ENCODE measurements around the gene KIAA1328.

The KIAA1328 gene

DNA sequence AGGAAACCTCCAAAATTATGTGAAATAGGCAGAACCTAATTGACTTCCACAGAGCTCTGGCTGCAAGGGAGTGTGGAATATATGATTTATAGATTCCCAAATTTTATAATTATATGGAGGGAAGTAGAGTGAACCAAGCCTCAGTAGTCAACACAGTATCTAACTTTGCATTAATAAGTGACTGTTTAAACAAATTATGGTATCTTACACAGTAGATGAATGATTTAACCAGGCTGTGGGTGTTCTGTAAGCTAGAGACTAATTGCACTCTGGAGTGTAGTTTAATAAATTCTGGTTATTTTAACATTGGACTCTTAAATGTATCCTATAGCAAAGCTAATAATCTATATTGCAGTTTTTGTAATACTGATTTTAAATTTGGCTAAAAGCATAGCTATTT, 183.5 kb downstream of the KIAA1328 start:
- H3K79me2 ChIP-seq (ENCODE audit: control insufficient read depth, insufficient read depth, low read length, unreplicated experiment): no peaks in the 10 kb centered on the region
- no peaks in the 10 kb centered on the region for H3K36me3 ChIP-seq (ENCODE audit: insufficient read depth, low read length)
- H3K4me3 ChIP-seq (ENCODE audit: low read depth, low read length): no peak overlapping the region
- H3K4me1 ChIP-seq (ENCODE audit: control insufficient read depth, insufficient read depth, low read length, unreplicated experiment): no peaks in the 10 kb centered on the region
- no peak overlapping the region for H2AFZ ChIP-seq (ENCODE audit: low read length, unreplicated experiment)
- no peak overlapping the region for H3K27ac ChIP-seq (ENCODE audit: low read depth, low read length)
- H3K27me3 ChIP-seq (ENCODE audit: insufficient read depth, low read length): no peaks in the 10 kb centered on the region

DNA sequence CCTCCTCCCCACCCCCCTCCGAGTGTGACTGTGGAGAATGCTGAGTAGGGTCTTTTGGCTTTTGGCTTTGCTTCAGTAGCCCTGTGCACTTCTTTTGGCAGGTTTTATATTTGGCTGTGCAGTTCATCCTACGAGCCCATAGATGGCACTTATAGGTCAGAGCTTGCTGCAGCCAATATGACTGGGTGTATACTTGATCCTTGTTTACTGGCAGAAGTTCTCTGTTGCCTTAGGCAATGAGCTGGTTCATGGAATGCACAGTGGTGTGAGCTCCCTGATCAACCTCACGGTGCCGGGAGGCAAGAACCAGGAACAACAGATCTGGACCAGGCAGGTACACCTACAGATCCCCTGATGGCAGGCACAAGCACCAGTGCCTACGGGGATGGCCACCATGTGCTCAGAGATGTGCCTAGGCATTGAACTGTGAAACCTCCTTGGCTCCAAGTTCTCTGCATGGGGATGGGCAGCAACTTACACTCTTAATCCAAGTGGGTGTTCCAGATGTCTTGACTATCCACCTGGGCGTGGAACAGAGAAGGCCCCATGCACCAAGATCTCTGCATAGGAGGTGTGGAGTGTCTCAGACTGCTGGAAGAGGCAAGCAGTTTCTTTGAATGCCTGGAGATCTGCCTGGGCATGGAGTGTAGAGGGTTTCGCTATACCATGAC, 190.4 kb downstream of the KIAA1328 start:
- H2AFZ ChIP-seq (ENCODE audit: low read length, unreplicated experiment): no peak overlapping the region
- H3K4me3 ChIP-seq (ENCODE audit: low read depth, low read length): no peak overlapping the region
- H3K4me1 ChIP-seq (ENCODE audit: control insufficient read depth, insufficient read depth, low read length, unreplicated experiment): no peaks in the 10 kb centered on the region
- no peak overlapping the region for H3K27ac ChIP-seq (ENCODE audit: low read depth, low read length)
- no peaks in the 10 kb centered on the region for H3K36me3 ChIP-seq (ENCODE audit: insufficient read depth, low read length)
- H3K27me3 ChIP-seq (ENCODE audit: insufficient read depth, low read length): no peaks in the 10 kb centered on the region
- no peaks in the 10 kb centered on the region for H3K79me2 ChIP-seq (ENCODE audit: control insufficient read depth, insufficient read depth, low read length, unreplicated experiment)

DNA sequence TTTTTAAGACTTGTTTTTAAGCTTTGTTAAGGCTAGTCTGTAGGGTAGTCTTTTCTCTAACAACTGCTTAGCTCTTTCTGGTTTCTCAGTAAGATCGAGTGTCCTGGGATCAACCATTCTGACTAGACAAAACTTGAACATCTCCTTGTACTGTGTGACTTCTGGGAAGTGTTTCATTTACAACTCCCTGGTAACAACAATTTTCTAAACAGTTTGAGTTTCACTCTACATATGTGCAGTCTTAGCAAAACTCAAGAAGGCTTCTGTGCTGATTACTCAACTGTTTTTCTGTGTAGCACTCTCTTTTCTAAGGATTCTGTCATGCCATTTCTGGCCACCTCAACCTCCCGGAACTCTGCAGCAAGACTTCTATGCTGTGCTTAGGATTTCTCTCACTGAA, 204.5 kb downstream of the KIAA1328 start:
- Histone ChIP-seq H3K27ac (ENCODE audit: low read depth, low read length) (no peak overlapping the region), H3K4me1 (ENCODE audit: control insufficient read depth, insufficient read depth, low read length, unreplicated experiment) (no peaks in the 10 kb centered on the region), H3K79me2 (ENCODE audit: control insufficient read depth, insufficient read depth, low read length, unreplicated experiment) (no peaks in the 10 kb centered on the region), H3K4me3 (ENCODE audit: low read depth, low read length) (no peak overlapping the region), H3K27me3 (ENCODE audit: insufficient read depth, low read length) (no peaks in the 10 kb centered on the region), H3K36me3 (ENCODE audit: insufficient read depth, low read length) (no peaks in the 10 kb centered on the region), H2AFZ (ENCODE audit: low read length, unreplicated experiment) (no peak overlapping the region)

DNA sequence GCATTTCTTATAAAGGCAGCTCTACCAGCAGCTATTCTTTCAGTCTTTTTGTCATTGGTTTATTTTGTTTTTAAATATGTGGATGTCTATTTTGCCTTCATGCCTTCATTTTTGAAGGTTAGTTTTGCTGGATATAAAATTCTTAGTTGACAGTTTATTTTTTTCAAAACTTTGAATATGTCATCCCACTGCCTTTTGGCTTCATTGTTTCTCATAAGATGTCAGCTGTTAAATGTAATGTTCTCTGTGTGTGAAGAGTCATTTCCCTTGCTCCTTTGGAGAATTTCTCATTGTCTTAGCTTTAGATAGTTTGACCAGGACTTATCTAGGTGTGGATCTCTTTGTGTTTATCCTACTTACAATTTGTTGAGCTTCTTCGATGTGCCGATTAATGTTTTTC, 213.5 kb downstream of the KIAA1328 start:
- no peak overlapping the region for H3K27ac ChIP-seq (ENCODE audit: low read depth, low read length)
- no peaks in the 10 kb centered on the region for H3K4me1 ChIP-seq (ENCODE audit: control insufficient read depth, insufficient read depth, low read length, unreplicated experiment)
- H3K27me3 ChIP-seq (ENCODE audit: insufficient read depth, low read length): no peaks in the 10 kb centered on the region
- no peaks in the 10 kb centered on the region for H3K79me2 ChIP-seq (ENCODE audit: control insufficient read depth, insufficient read depth, low read length, unreplicated experiment)
- no peak overlapping the region for H3K4me3 ChIP-seq (ENCODE audit: low read depth, low read length)
- peaks cover 4% of the 10 kb centered on the region; the same call in 1 of the 2 replicates for H3K36me3 ChIP-seq (ENCODE audit: insufficient read depth, low read length)
- H2AFZ ChIP-seq (ENCODE audit: low read length, unreplicated experiment): no peak overlapping the region

DNA sequence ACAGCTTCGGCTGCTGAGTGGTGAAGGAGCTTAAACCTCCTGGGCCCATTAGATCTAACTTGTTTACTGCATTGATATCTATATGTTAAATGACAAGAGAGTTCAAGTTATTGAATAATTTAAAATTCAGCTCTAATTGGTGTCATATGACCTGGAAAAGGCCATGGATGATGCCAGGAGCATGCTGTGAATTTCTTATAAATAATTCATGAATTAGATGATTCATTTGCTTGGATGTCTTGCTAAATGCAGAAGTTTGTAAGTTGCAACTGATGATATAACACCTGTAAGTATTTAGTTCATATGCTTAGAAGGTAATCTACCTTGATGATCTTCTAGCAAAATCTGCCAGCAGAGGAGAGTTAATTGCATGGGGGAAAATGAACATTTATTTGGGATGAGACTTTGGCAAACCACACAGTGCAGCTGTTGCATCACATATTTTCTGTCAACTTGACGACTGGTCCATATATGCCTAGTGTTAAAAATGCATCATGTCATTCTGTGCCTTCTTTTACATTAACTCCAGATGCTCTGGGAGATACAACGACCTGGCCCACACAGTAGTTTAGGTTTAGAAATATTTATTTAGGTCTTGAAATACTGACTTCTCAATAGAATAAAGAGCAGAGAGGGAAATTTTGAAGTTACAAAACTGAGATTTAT, 226.3 kb downstream of the KIAA1328 start:
- H2AFZ ChIP-seq (ENCODE audit: low read length, unreplicated experiment): no peak overlapping the region
- H3K79me2 ChIP-seq (ENCODE audit: control insufficient read depth, insufficient read depth, low read length, unreplicated experiment): no peaks in the 10 kb centered on the region
- H3K4me1 ChIP-seq (ENCODE audit: control insufficient read depth, insufficient read depth, low read length, unreplicated experiment): no peaks in the 10 kb centered on the region
- H3K27ac ChIP-seq (ENCODE audit: low read depth, low read length): no peak overlapping the region
- no peak overlapping the region for H3K4me3 ChIP-seq (ENCODE audit: low read depth, low read length)
- H3K27me3 ChIP-seq (ENCODE audit: insufficient read depth, low read length): no peaks in the 10 kb centered on the region
- no peaks in the 10 kb centered on the region for H3K36me3 ChIP-seq (ENCODE audit: insufficient read depth, low read length)

DNA sequence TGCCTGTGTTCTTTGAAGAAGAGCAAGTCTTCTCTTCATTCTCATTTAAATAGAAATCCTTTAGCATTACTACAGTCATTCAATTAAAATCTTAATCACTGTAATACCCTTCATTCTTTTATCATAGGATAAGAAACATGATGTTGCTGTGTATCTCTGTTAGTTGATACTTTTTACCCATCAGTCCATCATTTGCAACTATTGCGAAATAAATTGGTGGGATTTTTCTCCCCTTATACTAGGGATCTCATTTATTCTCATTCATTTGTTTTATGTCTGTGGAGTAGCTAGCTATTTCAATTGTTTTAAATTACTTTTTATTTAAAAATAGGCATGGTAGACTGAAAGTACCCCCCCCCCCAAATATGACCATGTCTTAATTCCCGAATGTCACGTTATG, 235.3 kb downstream of the KIAA1328 start:
- no peaks in the 10 kb centered on the region for H3K79me2 ChIP-seq (ENCODE audit: control insufficient read depth, insufficient read depth, low read length, unreplicated experiment)
- no peak overlapping the region for H3K27ac ChIP-seq (ENCODE audit: low read depth, low read length)
- no peaks in the 10 kb centered on the region for H3K4me1 ChIP-seq (ENCODE audit: control insufficient read depth, insufficient read depth, low read length, unreplicated experiment)
- H3K27me3 ChIP-seq (ENCODE audit: insufficient read depth, low read length): no peaks in the 10 kb centered on the region
- H3K36me3 ChIP-seq (ENCODE audit: insufficient read depth, low read length): no peaks in the 10 kb centered on the region
- H2AFZ ChIP-seq (ENCODE audit: low read length, unreplicated experiment): no peak overlapping the region
- no peak overlapping the region for H3K4me3 ChIP-seq (ENCODE audit: low read depth, low read length)

DNA sequence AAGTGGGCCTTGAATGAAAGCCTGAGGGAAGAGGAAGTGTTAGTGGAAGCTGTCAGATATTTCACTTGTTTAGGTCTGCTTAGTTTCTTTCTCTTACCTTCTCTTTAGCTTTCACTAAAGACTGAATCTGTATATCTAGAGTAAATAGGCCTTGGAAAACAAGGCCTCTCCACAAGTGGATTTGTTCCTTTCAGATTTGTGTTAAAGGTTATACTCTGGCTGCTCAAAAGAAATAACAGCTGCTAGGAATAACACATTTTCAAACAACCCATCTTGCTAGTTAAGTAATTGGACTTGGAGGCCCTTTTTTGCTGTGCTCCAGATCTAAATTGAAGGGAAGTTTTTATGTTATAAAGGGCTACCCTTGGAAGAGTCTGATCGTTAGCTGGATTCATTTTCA, 236.3 kb downstream of the KIAA1328 start:
- H3K4me3 ChIP-seq (ENCODE audit: low read depth, low read length): no peak overlapping the region
- H2AFZ ChIP-seq (ENCODE audit: low read length, unreplicated experiment): no peak overlapping the region
- no peaks in the 10 kb centered on the region for H3K79me2 ChIP-seq (ENCODE audit: control insufficient read depth, insufficient read depth, low read length, unreplicated experiment)
- no peaks in the 10 kb centered on the region for H3K36me3 ChIP-seq (ENCODE audit: insufficient read depth, low read length)
- H3K27ac ChIP-seq (ENCODE audit: low read depth, low read length): no peak overlapping the region
- no peaks in the 10 kb centered on the region for H3K27me3 ChIP-seq (ENCODE audit: insufficient read depth, low read length)
- no peaks in the 10 kb centered on the region for H3K4me1 ChIP-seq (ENCODE audit: control insufficient read depth, insufficient read depth, low read length, unreplicated experiment)

DNA sequence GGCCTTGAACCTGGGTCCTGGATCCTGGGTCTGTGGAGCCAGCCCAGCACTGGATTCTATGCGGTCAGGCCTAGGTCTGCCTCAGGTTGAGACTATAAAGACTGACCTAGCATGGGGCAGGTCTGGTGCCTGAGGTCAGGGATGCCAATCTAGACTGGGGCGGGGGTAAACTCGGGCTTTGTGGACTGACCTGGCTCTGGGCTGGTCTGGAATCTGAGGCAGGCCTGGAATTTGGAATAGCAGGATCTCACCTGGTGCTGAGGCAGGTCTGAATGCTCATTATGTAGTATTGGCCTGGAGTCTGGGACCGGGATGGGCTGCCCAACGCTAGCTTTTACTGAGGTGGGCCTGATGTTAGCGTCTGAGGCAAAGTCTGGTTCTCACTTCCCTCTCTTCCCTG, 256.0 kb downstream of the KIAA1328 start:
- Histone ChIP-seq H2AFZ (ENCODE audit: low read length, unreplicated experiment) (no peak overlapping the region), H3K79me2 (ENCODE audit: control insufficient read depth, insufficient read depth, low read length, unreplicated experiment) (no peaks in the 10 kb centered on the region), H3K4me1 (ENCODE audit: control insufficient read depth, insufficient read depth, low read length, unreplicated experiment) (no peaks in the 10 kb centered on the region), H3K4me3 (ENCODE audit: low read depth, low read length) (no peak overlapping the region), H3K27me3 (ENCODE audit: insufficient read depth, low read length) (no peaks in the 10 kb centered on the region), H3K27ac (ENCODE audit: low read depth, low read length) (no peak overlapping the region), H3K36me3 (ENCODE audit: insufficient read depth, low read length) (no peaks in the 10 kb centered on the region)

DNA sequence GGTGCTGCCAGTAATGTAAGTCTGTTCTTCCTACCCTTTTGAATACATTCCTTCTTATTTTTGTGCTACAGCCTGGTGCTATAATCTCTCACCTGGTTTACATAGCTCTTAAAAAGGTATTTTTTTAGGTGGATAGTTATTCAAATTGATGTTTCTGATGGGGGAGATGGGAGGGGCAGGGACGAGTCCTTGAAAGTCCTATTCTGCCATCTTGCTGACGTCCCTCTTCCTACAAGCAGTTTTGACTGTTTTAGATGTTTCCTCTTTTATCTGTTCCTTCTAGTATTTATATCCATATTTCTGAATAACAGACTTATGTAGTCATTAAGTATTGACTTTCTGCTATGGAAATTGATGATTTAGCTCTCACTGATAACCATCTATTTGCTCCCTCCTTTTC, 256.4 kb downstream of the KIAA1328 start:
- H3K27me3 ChIP-seq (ENCODE audit: insufficient read depth, low read length): no peaks in the 10 kb centered on the region
- H3K79me2 ChIP-seq (ENCODE audit: control insufficient read depth, insufficient read depth, low read length, unreplicated experiment): no peaks in the 10 kb centered on the region
- no peaks in the 10 kb centered on the region for H3K4me1 ChIP-seq (ENCODE audit: control insufficient read depth, insufficient read depth, low read length, unreplicated experiment)
- no peak overlapping the region for H2AFZ ChIP-seq (ENCODE audit: low read length, unreplicated experiment)
- H3K27ac ChIP-seq (ENCODE audit: low read depth, low read length): no peak overlapping the region
- no peak overlapping the region for H3K4me3 ChIP-seq (ENCODE audit: low read depth, low read length)
- H3K36me3 ChIP-seq (ENCODE audit: insufficient read depth, low read length): no peaks in the 10 kb centered on the region

DNA sequence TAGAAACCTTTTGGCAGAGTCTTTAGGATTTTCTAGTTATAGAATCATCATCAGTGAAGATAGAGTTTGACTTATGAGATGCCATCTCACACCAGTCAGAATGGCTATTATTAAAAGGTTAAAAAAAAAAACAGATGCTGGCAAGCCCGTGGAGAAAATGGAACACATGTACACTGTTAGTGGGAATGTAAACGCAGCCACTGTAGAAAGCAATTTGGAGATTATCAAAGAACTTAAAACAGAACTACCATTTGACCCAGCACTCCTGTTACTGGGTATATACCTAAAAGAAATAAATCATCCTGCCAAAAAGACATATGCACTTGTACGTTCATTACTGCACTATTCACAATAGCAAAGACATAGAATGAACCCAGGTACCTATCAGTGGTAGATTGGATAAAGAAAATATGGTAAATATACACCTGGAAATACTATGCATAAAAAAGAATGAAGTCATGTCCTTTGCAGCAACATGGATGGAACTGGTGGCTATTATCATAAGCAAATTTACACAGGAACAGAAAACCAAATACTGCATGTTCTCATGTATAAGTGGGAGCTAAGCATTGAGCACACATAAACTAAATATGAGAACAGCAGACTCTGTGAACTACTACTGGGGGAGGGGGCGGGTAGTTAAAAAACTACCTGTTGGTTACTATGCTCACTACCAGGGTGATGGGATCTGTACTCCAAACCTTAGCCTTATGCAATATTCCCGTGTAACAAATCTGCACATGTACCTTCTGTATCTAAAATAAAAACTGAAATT, 279.0 kb downstream of the KIAA1328 start:
- Histone ChIP-seq H3K36me3 (ENCODE audit: insufficient read depth, low read length) (no peaks in the 10 kb centered on the region), H3K79me2 (ENCODE audit: control insufficient read depth, insufficient read depth, low read length, unreplicated experiment) (no peaks in the 10 kb centered on the region), H2AFZ (ENCODE audit: low read length, unreplicated experiment) (no peak overlapping the region), H3K4me3 (ENCODE audit: low read depth, low read length) (no peak overlapping the region), H3K27me3 (ENCODE audit: insufficient read depth, low read length) (no peaks in the 10 kb centered on the region), H3K4me1 (ENCODE audit: control insufficient read depth, insufficient read depth, low read length, unreplicated experiment) (no peaks in the 10 kb centered on the region), H3K27ac (ENCODE audit: low read depth, low read length) (no peak overlapping the region)

DNA sequence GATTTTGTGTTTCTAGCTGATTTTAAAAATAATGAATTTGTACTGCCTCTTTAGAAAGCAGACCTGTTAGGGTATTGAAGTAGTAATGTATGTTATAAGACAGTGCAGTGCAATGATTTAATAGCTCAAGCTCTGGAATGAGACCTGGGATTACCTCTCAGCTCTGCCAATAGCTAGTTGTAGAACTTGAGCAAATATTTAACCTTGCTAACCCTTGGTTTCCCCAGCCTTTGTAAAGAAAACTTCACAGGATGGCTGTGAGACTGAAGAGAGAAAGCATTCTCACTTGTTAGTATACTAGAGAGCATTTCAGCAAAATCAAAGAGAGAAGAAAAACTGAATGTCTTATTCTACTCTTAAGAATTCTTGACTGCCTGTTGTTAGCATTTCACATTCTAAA, 293.9 kb downstream of the KIAA1328 start:
- Histone ChIP-seq H3K27ac (ENCODE audit: low read depth, low read length) (no peak overlapping the region), H3K27me3 (ENCODE audit: insufficient read depth, low read length) (no peaks in the 10 kb centered on the region), H3K36me3 (ENCODE audit: insufficient read depth, low read length) (no peaks in the 10 kb centered on the region), H2AFZ (ENCODE audit: low read length, unreplicated experiment) (no peak overlapping the region), H3K4me3 (ENCODE audit: low read depth, low read length) (no peak overlapping the region), H3K4me1 (ENCODE audit: control insufficient read depth, insufficient read depth, low read length, unreplicated experiment) (no peaks in the 10 kb centered on the region), H3K79me2 (ENCODE audit: control insufficient read depth, insufficient read depth, low read length, unreplicated experiment) (no peaks in the 10 kb centered on the region)

Measured in ACC112 (cell line).